Adipocyte (in vitro differentiated cells): Measurements from ENCODE around the gene LDHD.
"Not testable (repeated sequence)": the region's sequence is repeated elsewhere in the genome, so short reads cannot be mapped to it uniquely, and the experiment has no call there.

Experiments
- DNase-seq: peaks from one replicate; pipeline ENCODE4 v3.0.0-alpha.2; 2015; ENCODE audit warnings: low read depth
- H3K27me3 ChIP-seq: replicated peaks from 2 replicates; pipeline ENCODE4 v1.7.0; 2013; ENCODE audit warnings: mild to moderate bottlenecking, low read length, moderate library complexity; ENCODE audit not compliant: control insufficient read depth, insufficient read depth
- H3K36me3 ChIP-seq: 2 replicates; pipeline ENCODE4 v1.7.0; 2013; ENCODE audit warnings: low read length, mild to moderate bottlenecking, moderate library complexity; ENCODE audit not compliant: control insufficient read depth, insufficient read depth, severe bottlenecking
- H3K4me1 ChIP-seq: 2 replicates; pipeline ENCODE4 v1.7.0; 2013; ENCODE audit warnings: mild to moderate bottlenecking, low read length, moderate library complexity; ENCODE audit not compliant: control insufficient read depth, insufficient read depth
- H3K4me3 ChIP-seq: 2 replicates; pipeline ENCODE4 v1.7.0; 2013; ENCODE audit warnings: mild to moderate bottlenecking, low read length, moderate library complexity
- H3K9ac ChIP-seq: 2 replicates; pipeline ENCODE4 v1.7.0; 2013; ENCODE audit warnings: mild to moderate bottlenecking, low read length, moderate library complexity
- H3K9me3 ChIP-seq: 2 replicates; pipeline ENCODE4 v1.7.0; 2013; ENCODE audit warnings: mild to moderate bottlenecking, low read length, moderate library complexity; ENCODE audit not compliant: control insufficient read depth

The LDHD gene

DNA sequence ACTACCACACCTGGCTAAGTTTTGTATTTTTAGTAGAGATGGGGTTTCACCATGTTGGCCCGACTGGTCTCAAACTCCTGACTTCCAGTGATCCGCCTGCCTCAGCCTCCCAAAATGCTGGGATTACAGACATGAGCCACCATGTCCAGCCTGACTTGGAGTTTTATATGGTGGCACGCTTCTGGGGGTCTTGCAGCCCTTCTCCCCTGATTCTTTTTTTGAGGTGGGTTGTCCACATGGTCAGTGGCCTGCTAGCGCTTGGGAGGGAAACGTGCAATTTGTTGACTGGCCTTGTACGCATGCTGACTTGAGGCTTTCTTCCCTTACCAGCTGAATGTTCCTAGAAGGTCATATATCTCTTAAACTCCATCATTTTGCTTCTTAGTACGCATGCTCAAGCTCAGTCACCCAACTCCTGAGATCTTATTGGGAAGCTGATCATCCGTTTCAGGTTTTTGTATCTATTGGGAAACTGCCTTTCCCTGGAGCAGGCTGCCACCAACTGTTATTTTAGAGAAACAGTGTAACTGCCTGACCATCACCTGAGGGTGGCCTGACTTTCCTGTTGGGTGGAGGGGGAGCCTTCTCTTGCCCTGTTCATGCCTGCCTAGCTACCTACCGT is 13.7 kb upstream of the LDHD start:
- Histone ChIP-seq H3K9ac (no peak overlapping the region), H3K4me3 (no peak overlapping the region), H3K36me3 (no peaks in the 10 kb centered on the region), H3K4me1 (no peaks in the 10 kb centered on the region), H3K27me3 (peaks cover 5% of the 10 kb centered on the region), H3K9me3 (peaks cover 10% of the 10 kb centered on the region)
- no peak for DNase-seq

DNA sequence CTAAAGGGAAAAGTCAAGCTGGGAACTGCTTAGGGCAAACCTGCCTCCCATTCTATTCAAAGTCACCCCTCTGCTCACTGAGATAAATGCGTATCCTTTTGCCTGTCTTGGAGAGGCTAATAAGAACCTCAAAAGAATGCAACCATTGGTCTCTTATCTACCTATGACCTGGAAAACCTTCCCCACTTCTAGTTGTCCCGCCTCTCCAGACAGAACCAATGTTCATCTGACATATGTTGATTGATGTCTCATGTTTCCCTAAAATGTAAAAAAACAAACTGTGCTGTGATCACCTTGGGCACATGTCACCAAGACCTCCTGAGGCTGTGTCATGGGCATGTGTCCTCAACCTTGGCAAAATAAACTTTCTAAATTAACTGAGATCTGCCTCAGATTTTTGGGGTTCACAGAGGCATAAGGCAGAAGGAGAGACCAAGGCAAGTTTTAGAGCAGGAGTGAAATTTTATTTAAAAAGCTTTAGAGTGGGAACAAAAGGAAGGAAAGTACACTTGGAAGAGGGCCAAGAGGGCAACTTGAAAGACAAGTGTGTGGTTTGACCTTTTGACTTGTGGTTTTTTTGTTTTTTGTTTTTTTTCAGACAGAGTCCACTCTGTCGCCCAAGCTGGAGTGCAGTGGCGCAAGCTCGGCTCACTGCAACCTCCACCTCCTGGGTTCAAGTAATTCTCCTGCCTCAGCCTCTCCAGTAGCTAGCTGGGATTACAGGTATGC is 13.0 kb upstream of the LDHD start:
- H3K9me3 ChIP-seq, H3K9ac ChIP-seq, H3K36me3 ChIP-seq, DNase-seq, H3K27me3 ChIP-seq, H3K4me3 ChIP-seq, H3K4me1 ChIP-seq: not testable (repeated sequence)

DNA sequence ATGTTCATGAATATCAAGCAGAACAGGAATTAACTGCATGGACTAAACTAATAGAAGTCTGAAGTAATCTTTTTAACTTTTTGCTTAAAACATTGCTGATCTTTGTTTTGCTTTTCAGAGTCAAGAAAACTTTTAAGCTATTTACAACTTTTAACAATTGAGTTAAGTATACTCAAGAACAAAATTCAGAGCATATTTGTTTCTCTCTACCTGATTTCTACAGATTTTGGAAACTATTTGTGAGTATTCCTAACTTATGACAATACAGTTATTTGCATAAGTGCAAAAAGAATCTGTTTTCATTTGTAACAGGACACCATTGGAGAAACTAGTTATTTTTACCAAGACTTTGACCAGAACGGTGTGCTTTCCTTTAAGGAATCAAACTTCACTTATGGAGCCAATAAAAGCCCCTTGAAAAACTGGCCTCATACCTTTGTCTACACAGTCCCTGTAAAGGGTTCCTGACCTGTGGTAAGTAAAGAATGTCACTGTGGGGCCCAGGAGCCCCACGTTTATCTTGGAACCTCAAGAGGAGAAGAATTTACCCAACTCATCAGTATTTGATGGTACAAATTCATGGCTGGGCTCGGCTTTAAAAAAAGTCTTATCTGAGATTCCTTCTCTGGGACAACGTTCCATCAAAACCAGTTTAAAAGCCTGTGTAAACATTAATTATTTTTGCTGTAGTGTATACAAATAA is 11.3 kb upstream of the LDHD start:
- Histone ChIP-seq H3K27me3 (peaks cover 5% of the 10 kb centered on the region), H3K4me3 (no peak overlapping the region), H3K4me1 (no peaks in the 10 kb centered on the region), H3K36me3 (no peaks in the 10 kb centered on the region), H3K9ac (no peak overlapping the region), H3K9me3 (peaks cover 10% of the 10 kb centered on the region)
- DNase-seq: no peak

DNA sequence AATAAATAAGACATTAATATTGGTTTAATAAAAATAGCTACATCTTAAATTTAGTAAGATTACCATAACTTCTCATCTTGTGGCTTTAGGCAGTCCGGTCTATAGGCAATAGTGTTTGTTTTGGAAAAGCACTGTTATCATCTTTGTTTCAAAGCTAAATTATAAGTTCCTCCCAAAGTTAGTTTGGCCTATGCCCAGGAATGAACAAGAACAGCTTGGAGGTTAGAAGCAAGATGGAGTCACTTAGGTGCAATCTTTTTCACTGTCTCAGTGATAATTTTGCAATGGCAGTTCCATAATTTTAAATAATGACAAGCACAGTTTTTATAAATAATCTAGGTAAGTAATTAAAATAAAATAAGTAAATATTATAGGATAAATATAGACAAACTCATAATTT is 6.0 kb upstream of the LDHD start:
- H3K4me1 ChIP-seq: no peaks in the 10 kb centered on the region
- H3K36me3 ChIP-seq: no peaks in the 10 kb centered on the region
- no peak overlapping the region for H3K9ac ChIP-seq
- peaks cover 3% of the 10 kb centered on the region for H3K27me3 ChIP-seq
- no peak for DNase-seq
- H3K4me3 ChIP-seq: no peak overlapping the region
- H3K9me3 ChIP-seq: peaks cover 23% of the 10 kb centered on the region

DNA sequence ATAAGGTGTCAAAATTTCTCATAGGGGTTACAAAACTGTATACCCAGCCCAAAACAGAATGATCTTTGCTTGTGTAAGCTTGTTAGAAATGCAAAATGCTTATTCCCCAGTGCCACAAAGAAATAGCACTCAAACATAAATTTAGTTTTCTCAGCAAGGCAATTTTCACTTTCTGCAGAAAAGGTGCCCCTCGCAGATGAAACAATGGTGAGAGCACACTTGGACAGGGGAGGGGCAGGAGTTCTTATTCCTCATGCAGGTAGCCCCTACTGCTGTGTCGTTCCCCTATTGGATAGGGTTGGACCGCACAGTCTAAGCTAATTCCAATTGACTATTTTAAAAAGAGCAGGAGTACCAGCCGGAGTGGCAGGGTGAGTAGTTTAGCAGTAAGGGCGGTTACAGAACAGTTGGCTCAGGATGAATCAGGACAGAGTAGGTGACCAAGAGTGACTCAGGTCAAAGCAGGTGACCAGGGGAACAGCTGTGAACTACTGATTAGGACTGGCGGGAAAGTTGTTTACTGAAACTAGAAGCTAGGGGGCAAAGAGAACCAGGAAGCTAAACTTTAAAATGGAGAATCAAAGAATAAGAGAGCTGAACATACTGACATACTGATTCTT is 5.5 kb upstream of the LDHD start:
- H3K36me3 ChIP-seq: no peaks in the 10 kb centered on the region
- peaks cover 3% of the 10 kb centered on the region for H3K27me3 ChIP-seq
- no peak overlapping the region for H3K4me3 ChIP-seq
- no peak overlapping the region for H3K9ac ChIP-seq
- H3K4me1 ChIP-seq: no peaks in the 10 kb centered on the region
- peaks cover 19% of the 10 kb centered on the region for H3K9me3 ChIP-seq
- no peak for DNase-seq

DNA sequence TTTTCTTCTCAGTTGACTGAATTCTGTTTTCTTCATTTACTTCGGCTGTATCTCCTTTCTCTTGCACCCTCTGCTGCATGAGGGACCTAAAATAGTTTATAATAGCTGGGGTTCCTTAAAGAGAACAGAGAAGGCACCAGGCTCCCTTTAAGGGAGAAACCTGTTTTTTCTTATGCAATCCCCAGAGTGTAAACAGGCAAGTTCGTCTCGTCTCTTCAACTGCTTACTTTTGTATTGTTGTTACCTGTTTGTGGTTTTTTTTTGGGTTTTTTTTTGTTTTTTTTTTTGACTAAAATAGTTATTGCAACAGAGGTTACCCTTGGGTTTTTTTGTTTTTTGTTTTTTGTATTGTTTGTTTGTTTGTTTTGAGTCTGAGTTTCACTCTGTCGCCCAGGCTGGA is 3.7 kb upstream of the LDHD start:
- no peak overlapping the region for H3K4me3 ChIP-seq
- H3K9ac ChIP-seq: no peak overlapping the region
- H3K27me3 ChIP-seq: peaks cover 3% of the 10 kb centered on the region
- H3K4me1 ChIP-seq: peaks cover 4% of the 10 kb centered on the region
- DNase-seq: no peak
- H3K9me3 ChIP-seq: peaks cover 19% of the 10 kb centered on the region
- no peaks in the 10 kb centered on the region for H3K36me3 ChIP-seq

DNA sequence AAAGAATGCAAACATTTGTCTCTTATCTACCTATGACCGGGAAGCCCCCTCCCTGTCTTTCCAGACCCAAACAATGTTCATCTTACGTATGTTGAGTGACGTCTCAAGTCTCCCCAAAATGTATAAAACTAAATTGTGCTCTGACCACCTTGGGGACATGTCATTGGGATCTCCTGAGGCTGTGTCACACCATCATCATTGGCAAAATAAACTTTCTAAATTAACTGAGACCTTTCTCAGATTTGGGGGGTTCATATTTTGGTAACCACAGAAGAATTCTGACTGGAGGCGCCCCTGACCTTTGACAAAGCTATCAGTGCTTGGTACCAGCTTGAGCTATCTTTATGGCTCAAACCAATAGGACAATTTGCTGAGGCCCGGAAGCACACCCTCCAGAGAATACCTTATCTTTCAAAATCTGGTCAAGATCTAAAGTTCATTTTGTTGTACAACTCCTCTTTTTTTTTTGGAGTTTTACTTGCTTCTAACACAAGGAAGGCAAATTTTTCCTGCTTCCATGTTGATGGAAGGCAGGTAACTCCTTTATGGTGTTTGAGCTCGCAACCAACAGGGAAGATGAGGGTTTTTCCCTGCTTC is 2.5 kb upstream of the LDHD start:
- no peak for DNase-seq
- peaks cover 3% of the 10 kb centered on the region for H3K27me3 ChIP-seq
- peaks cover 19% of the 10 kb centered on the region for H3K9me3 ChIP-seq
- no peak overlapping the region for H3K4me3 ChIP-seq
- H3K36me3 ChIP-seq: no peaks in the 10 kb centered on the region
- H3K9ac ChIP-seq: no peak overlapping the region
- peaks cover 4% of the 10 kb centered on the region for H3K4me1 ChIP-seq

DNA sequence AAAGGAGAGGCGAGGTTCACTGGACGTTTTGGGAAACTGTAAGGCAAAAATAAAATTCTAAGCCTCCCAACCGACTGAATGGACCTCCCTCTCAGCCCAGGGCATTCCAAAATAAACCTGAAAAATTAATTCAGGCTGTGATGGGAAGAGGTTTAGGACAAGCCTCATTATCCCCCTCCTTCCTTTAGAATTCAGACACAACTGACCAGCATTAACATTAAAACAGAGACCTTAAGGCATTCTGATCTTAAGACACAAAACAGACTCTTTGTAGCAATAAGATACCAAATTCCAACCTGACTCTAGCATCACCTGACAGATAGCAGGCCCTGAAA is 298 bp upstream of the LDHD start:
- no peak for DNase-seq
- Histone ChIP-seq H3K27me3 (peaks cover 3% of the 10 kb centered on the region), H3K36me3 (no peaks in the 10 kb centered on the region), H3K9me3 (peaks cover 10% of the 10 kb centered on the region), H3K4me1 (peaks cover 4% of the 10 kb centered on the region), H3K9ac (no peak overlapping the region), H3K4me3 (peak overlapping the region; percentile 86)

DNA sequence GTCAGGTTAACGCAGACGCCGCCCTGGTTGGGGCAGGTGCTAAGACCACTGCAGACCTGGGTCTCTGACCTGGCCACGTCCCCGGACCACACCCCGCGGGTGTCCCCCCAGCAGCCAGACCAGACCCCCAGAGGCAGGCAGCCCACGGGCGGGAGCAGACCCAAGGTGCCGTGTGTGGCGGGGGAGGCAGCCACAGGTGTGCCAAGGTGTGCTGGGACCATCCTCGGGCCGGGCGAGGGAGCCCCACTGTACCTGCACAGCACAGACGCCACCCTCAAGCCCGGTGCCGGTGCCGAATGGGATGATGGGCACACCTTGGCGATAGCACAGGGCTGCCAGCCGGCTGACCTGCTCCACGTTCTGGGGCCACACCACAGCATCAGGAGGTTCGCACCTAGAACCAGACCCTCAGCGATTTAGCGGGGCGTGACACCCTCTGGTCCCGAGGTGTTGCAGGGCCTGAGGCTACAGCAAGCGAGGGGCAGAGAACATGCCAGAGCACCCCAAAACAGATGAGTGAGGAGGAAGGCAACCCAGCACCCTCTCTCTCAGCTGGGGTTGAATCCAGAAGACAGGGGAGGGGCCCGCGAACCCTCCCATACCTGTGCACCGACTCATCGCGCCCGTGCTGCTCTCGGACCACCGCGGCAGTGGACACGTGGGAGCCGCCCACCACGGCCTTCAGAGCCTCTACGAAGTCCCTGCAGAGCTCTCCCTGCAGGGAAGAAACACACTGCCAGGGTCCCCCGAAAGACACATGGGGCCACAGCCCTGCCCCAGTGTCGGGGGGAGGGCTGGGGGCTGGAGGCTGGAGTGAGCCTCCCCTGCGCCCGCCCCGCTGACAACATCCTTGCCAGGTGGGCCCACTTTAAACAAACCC is 1.4 kb downstream of the LDHD start:
- Histone ChIP-seq H3K9me3 (no peaks in the 10 kb centered on the region), H3K4me3 (peak overlapping the region; percentile 86), H3K36me3 (no peaks in the 10 kb centered on the region), H3K27me3 (peaks cover 3% of the 10 kb centered on the region), H3K4me1 (peaks cover 13% of the 10 kb centered on the region), H3K9ac (no peak overlapping the region)
- no peak for DNase-seq

DNA sequence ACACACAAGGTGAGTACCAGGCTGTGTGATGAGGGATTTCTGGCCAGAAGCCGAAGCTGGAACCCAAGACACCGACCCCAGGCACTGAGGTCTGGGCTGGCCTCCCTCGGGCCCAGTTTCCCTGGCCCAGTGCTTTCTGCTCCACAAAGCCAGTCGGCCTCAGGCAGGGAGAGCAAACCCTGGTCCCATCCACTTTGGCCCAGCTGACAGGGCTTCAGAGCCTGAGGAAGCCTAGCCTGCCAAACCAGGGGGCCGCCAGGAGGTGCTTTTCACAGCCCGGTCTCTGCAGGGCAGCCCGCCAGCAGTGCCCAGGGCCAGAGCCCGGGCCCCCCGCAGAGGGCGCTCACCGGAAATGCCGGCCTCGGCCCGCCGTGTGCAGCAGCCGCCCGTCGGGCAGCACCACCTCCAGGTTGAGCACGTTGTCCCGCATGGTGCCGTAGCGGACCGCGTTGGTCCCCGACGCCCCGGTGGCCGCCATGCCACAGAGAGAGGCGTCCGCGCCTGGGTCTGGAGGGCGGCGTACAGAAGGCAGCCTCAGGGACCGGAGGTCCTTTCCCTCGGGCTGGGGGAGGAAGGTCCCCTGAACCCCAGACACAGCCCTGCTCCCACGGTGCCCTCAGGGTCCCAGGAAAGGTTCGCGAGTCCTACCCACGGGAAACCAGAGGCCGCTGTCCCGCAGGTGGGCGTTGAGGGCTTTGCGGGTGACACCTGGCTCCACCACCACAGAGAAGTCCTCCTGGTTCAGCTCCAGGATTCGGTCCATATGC is 2.2 kb downstream of the LDHD start:
- H3K9me3 ChIP-seq: no peaks in the 10 kb centered on the region
- no peak for DNase-seq
- no peak overlapping the region for H3K4me3 ChIP-seq
- no peaks in the 10 kb centered on the region for H3K36me3 ChIP-seq
- H3K27me3 ChIP-seq: peaks cover 3% of the 10 kb centered on the region
- H3K9ac ChIP-seq: no peak overlapping the region
- peaks cover 21% of the 10 kb centered on the region for H3K4me1 ChIP-seq
